ENCODE measurements around the gene ABCC3.

DNA sequence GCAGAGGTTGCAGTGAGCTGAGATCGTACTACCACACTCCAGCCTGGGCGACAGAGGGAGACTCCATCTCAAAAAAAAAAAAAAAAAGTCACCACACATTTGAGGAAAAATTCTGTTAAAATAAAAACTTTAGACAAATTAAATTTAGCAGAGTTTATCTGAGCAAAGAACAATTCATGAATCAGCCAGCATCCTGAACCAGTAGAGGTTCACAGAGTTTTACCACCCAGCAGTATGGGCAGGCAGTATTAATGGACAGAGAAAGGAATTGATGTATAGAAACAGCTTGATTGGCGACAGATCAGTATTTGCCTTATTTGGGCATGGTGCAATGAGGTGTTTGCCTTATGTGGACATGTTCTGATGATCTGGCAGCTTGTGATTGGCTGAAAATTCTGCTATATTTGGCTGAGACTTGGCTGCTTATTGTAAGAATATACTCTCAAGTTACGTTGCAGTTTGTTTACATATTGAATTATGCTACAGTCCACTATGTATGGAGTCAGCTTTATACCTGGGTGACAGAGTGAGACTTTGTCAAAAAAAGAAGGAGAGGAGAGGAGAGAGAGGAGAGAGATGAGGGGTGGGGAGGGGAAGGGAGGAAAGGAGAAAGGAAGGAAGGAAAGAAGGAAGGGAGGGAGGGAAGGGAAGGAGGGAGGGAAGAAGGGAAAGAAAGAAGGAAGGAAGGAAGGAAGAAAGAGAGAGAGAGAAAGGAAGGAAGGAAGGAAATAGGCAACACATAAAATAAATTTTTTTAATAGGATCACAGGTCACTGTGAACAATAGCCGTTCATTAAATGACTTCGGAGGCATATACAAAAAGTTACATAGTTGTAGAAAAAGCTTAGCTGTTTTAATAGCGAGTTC is 14.6 kb downstream of the ABCC3 start:
- TF ChIP-seq, protein P1, sequence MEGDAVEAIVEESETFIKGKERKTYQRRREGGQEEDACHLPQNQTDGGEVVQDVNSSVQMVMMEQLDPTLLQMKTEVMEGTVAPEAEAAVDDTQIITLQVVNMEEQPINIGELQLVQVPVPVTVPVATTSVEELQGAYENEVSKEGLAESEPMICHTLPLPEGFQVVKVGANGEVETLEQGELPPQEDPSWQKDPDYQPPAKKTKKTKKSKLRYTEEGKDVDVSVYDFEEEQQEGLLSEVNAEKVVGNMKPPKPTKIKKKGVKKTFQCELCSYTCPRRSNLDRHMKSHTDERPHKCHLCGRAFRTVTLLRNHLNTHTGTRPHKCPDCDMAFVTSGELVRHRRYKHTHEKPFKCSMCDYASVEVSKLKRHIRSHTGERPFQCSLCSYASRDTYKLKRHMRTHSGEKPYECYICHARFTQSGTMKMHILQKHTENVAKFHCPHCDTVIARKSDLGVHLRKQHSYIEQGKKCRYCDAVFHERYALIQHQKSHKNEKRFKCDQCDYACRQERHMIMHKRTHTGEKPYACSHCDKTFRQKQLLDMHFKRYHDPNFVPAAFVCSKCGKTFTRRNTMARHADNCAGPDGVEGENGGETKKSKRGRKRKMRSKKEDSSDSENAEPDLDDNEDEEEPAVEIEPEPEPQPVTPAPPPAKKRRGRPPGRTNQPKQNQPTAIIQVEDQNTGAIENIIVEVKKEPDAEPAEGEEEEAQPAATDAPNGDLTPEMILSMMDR (conservative IDR thresholded peaks at IDR 0.05; ENCODE audit: low read depth, low read length), result no peak
- no peak for TF ChIP-seq EZH2 (IDR thresholded peaks at IDR 0.05; ENCODE audit: borderline replicate concordance, low read depth, low read length, poor library complexity, severe bottlenecking)

Measured in A673 (cell line).